Mesodermal cell (in vitro differentiated cells): ENCODE results near the gene DLGAP4.

Experiments
- H3K27ac ChIP-seq: 2 replicates; pipeline ENCODE4 v1.7.0; 2013; ENCODE audit warnings: mild to moderate bottlenecking, low read depth, low read length, moderate library complexity; ENCODE audit not compliant: severe bottlenecking
- H3K36me3 ChIP-seq: 2 replicates; pipeline ENCODE4 v1.7.1; 2013; ENCODE audit warnings: mild to moderate bottlenecking, low read length, moderate library complexity; ENCODE audit not compliant: control insufficient read depth, insufficient read depth
- H3K4me1 ChIP-seq: one replicate; pipeline ENCODE4 v1.7.1; 2013; ENCODE audit warnings: mild to moderate bottlenecking, low read length; ENCODE audit not compliant: insufficient read depth, control insufficient read depth, poor library complexity, severe bottlenecking
- H3K4me3 ChIP-seq: 2 replicates; pipeline ENCODE4 v1.7.0; 2013; ENCODE audit warnings: low read length, control low read depth, mild to moderate bottlenecking; ENCODE audit not compliant: insufficient read depth, poor library complexity, severe bottlenecking; ENCODE audit errors: extremely low read depth
- H3K9me3 ChIP-seq: 2 replicates; pipeline ENCODE4 v1.7.1; 2013; ENCODE audit warnings: mild to moderate bottlenecking, low read length, moderate library complexity; ENCODE audit not compliant: control insufficient read depth
- WGBS, 2 experiments: methylation state at CpG; one replicate each; pipeline ENCODE4 v1.1.5; 2013; ENCODE audit warnings: missing lambda C conversion rate in 2 of 2; ENCODE audit not compliant: insufficient coverage in 2 of 2; 5-methylcytosine and 5-hydroxymethylcytosine counted together

The DLGAP4 gene

DNA sequence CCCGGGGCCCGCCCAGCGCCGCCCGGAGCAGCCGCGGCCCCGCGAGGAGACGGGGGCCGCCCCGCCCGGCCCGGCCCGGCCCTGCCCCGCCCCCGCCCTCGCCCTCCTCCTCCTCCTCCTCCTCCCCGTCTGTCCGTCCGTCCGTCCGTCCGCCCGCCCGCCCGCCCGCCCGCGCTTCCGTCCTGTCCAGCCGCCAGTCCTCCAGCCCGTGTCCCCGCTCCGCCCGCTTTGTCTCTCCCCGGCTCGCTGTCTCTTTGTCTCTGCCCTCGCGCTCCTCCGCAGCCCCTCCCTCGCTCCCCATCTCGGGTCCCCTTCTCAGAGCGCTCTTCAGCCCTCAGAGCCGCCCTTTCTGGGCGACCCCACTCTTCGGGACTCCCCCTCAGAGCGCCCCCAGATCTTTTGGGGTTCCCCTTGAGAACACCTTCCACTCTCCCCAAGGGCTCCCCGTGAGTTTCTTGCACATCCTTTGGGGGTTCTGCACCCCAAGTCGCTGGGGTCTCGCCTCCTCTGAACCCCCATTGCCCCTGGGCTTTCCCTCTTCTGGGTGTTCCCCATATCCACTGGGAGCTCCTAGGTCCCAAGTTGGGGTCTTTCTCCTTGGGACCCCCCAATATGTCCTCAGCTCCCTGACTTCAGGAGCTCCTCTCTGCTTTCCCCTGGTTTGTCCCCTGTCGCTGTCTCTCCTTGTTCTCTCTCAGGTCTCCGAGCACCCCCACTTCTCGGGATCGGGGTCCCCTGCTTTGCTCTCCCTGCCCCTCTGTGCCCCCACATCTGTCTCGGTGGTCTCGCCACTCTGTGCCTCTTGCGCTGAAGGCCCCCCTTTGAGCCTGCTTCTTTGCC is 155.7 kb downstream of the DLGAP4 start:
- no peaks in the 10 kb centered on the region for H3K9me3 ChIP-seq
- H3K36me3 ChIP-seq, result peaks cover 21% of the 10 kb centered on the region
- H3K4me1 ChIP-seq, result peaks cover 26% of the 10 kb centered on the region
- WGBS, 2 experiments, result 1 to 3% methylated on average over 23 to 27 of the region's 58 CpGs
- peak overlapping the region; percentile 99 for H3K4me3 ChIP-seq
- H3K27ac ChIP-seq, result peak overlapping the region; percentile 81

DNA sequence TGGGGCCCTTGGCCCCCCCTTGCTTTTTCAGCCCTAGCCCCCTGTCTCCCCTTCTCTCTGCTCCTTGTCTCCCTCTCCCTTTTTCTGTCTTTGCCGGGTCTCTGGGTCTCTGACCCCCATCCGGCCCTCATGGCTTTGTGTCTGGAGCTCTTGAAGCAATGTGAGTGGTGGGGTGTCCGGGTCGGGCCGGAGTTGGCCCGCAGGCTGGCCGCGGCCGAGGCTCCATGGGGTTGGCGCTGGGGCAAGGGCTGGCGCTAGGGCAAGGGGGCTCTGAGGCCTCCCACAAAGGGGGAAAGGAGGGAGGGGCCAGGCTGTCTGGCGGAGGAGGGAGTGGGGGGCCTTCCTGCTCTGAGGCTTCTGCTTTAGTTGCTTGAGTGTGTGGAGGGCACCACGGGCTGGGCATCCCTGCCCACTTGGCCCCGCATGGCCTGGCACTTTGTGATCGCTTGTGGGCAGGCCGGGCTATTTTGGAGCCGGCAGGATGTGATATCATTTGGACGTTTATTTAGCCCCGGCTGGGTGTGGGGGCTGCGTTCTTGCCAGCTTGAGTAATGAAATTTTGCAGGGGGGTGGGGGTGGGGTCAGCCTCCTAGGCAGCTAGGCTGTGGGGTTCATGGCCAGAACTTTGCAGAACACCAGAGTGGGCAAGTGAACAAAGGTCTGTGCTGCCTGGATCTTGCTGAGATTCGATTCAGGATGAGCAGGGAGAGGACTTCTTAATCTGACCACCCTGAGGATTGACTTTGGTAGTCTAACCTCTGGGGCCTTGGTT is 156.5 kb downstream of the DLGAP4 start:
- H3K4me3 ChIP-seq, result peak overlapping the region; percentile 99
- peak overlapping the region; percentile 81 for H3K27ac ChIP-seq

DNA sequence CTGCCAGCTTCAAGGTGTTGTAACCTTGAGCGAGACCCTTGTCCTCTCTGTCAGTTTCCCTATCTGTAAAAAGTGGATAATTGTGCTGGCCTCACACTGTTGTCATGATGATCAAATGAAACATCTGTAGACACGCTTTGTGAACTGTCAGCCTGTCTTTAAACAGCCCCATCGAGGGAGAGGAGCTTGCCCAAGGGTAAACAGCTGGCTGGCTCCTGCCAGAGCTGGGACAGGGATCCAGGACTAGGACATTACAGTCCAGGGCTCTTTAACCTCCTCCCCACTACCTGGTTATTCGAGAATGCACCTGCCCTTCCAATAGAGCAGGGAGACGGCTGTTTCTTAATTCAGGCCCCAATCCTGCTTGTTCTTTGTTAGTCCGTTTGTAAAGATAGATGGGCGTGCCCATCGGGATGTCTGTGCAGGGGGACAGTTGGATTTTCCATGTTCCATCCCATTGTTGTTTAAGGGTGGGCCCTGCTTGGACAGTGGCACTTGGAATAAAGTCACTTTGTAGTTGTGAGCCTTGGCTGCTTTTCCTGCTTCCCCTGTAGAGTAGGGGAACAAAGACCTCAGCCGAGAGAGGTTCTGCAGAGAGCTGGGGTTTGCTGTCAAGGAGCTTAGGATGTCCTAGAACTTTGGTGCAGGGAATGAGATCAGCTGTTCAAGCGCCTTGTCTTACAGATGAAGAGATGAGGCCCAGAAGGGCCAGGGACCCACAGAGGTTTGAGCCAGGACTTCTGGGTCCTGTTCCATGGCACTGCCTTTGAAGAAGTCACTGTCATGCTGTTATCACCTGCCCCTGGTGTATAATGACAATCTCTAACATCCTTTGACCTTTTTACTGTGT is 157.3 kb downstream of the DLGAP4 start:
- Histone ChIP-seq H3K4me3 (peak overlapping the region; percentile 99), H3K36me3 (peaks cover 28% of the 10 kb centered on the region), H3K9me3 (no peaks in the 10 kb centered on the region), H3K27ac (peak overlapping the region; percentile 30), H3K4me1 (peaks cover 42% of the 10 kb centered on the region)
- 79 to 80% methylated on average over 6 to 10 of the region's 10 CpGs for WGBS, 2 experiments

More for the DNA sequence above, 156.5 kb downstream of the DLGAP4 start:
- Histone ChIP-seq H3K36me3 (peaks cover 21% of the 10 kb centered on the region), H3K9me3 (no peaks in the 10 kb centered on the region), H3K4me1 (peaks cover 34% of the 10 kb centered on the region)
- WGBS, 2 experiments, result 12 to 58% methylated on average over 3 to 15 of the region's 21 CpGs

DNA sequence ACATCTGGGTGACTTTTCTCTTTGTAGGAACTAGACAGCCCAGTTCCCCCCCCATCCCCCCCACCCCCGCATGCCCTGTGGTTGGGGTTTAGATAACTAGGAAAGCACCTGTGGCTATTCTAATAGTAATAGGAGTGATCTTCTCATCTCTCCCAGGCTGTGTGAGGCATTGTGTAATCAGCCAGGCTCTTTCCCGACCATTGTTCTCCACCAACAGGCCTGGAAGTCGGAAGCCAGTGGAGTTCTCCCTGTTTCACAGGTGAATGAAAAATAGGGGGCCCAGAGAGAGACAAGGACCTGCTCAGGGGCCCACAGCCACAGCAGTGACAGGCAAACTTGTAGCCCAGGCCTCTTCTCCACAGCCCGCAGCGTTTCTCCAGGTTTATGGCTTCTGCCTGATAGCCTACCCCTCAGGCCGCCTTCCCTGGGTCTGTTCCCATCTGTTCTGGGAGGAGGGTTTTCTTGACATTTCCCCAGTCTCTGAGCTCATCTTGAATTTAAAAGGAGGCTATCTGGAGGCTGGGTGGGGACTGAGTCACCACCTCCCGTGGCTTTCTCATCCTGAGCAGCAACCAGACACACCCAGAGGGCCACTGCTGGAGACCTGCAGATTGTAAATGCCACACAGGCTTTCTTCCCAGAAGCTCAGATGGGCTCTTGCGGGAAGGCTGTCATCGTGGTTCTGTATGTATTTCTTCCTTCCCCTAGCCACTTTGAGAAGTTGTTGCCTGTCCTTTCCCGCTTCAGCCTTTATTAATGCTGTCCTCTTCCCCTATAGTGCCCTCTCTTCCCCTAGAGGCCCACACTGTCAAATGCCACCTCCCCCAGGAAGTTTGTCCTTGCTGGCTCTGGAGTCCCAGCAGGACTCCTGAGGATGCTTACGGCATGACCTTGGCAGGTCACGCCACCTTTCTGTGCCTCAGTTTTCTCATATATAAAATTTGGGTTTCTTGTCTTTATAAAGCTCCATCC is 159.3 kb downstream of the DLGAP4 start:
- H3K4me3 ChIP-seq, result no peak overlapping the region
- 27 to 43% methylated on average over 6 of the region's 12 CpGs for WGBS, 2 experiments
- H3K9me3 ChIP-seq, result no peaks in the 10 kb centered on the region
- peak overlapping the region; percentile 68 for H3K27ac ChIP-seq
- H3K36me3 ChIP-seq, result peaks cover 42% of the 10 kb centered on the region
- peaks cover 61% of the 10 kb centered on the region for H3K4me1 ChIP-seq

DNA sequence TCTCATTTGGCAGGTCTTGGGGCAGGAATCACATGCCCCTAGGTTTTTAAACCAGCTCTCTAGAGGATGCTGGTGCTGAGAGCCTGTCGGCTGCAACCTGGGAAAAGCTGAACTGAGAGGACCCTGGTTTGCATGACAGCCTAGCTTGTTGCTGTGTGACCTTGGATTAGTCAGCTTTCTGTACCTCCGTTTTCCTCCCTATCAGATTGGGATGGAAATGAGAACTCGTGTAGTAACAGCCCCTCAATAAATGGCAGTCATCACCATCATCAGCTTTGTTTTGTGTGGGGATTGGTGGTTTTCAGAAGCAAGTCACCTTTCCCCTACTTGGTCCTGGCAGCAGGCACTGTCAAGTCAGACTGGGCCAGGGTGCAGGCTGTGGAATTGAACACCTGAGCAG is 159.9 kb downstream of the DLGAP4 start:
- Histone ChIP-seq H3K4me1 (peaks cover 68% of the 10 kb centered on the region), H3K36me3 (peaks cover 47% of the 10 kb centered on the region), H3K4me3 (no peak overlapping the region), H3K9me3 (no peaks in the 10 kb centered on the region), H3K27ac (peak overlapping the region; percentile 68)
- 56 to 90% methylated on average over 1 to 2 of the region's 3 CpGs for WGBS, 2 experiments

DNA sequence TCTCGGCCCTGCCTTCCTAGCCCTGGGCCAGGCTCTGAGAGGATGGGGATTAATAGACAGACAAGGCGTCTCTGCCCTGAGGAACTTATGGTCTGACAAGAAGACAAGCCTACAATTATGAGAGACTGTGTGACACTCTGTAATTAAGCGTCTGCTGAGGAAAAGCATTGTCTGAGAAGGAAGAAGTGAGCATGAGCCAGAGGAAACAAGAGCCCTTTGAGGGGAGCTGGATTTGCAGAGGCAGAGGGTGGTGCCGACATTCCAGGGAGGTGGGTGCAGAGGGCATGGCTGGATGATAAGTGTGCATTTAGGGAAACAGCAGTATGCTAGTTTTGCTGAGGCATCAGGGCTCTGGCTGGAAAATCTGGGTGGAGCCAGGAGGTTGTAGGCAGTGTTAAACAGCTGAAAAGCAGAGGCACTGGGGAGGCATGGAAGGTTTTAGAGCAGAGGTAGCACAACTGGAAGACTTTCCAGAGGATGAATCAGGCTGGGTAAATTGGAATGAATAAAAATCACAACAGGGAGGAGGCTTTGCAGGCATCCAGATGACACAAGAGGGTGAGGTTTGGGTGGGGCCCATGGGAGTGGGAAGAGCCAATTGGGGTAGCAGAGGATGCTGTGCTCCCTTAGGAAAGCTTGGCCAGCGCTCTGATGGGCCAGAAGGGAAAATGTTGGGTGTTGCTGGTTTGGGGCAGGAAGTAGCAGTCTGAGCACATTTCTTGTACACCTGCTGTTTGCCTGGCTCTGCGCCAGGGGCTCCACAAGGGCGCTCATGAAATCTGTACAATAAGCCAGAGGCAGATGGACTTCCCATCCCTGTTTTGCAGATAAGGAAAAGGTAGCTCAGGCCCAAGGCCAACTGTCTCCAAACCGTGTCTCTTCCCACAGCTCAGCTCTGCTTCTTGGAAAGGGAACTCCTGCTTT is 161.2 kb downstream of the DLGAP4 start:
- WGBS, 2 experiments, result 79 to 92% methylated on average over 6 to 7 of the region's 8 CpGs
- Histone ChIP-seq H3K36me3 (peaks cover 52% of the 10 kb centered on the region), H3K27ac (peak overlapping the region; percentile 68), H3K9me3 (no peaks in the 10 kb centered on the region), H3K4me3 (no peak overlapping the region), H3K4me1 (peaks cover 81% of the 10 kb centered on the region)

DNA sequence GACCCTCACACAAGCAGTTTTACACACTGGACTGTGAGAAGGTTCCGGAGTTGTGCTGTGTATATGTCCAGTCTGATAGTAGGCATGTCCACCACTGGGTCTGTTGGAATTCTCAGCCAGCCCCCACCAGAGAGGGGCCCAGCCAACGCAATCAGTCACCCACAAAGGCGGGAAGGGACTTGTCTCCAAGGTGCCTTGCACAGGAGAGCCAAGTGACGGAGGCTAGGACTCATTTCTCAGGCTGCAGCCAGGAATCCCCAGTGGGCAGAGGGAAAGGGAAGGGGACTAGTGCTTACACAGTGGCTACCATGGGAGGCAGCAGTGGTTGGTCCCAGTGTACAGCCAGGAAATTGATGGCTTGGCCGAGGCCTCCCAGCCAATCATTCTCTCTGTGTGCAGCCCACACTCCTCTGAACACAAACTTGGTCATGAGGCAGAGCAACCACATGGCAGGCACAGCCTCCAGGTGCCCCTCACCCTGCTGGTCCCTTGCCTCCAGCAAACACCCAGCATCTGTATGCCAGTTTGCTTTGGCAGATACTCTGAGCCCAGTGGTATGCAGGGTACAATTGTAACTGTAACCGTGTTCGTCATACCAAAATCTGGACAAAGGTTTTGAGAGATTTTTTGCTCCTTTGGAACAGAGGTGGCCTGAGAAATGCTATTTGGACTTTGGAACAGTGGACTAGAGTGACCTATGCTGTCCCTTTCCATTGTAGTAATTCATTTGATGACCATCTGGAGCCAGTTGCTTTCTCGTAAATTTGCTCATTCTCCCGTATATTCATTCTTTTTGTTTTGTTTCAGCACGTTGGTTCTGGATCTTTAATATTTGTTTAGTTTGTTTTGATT is 162.2 kb downstream of the DLGAP4 start:
- H3K36me3 ChIP-seq, result peaks cover 58% of the 10 kb centered on the region
- H3K4me1 ChIP-seq, result peaks cover 91% of the 10 kb centered on the region
- no peak overlapping the region for H3K4me3 ChIP-seq
- H3K27ac ChIP-seq, result peak overlapping the region; percentile 23
- WGBS, 2 experiments, result 95 to 97% methylated on average over 7 to 8 of the region's 10 CpGs
- H3K9me3 ChIP-seq, result no peaks in the 10 kb centered on the region

DNA sequence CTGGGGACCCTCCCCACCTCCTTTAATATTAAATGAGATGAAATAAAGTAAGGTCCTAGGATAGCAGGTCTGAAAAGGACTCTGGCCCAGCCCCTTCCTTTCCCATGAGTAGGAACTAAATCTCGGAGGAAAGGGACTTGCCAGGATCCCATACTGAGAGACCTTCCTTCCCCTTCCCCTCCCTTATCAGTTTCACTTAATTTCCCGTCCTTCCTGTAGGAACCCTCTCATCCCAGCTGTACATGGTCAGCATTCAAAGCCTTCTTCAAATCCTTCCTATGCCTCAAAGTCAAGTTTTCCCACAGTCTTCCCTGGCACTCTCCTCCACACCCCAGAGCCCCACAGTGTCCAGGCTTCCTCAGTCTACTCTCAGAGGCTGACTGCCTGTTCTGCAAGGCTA is 163.8 kb downstream of the DLGAP4 start:
- H3K27ac ChIP-seq, result no peak overlapping the region
- 49 to 78% methylated on average over 2 of the region's 2 CpGs for WGBS, 2 experiments
- no peak overlapping the region for H3K4me3 ChIP-seq
- peaks cover 64% of the 10 kb centered on the region for H3K36me3 ChIP-seq
- peaks cover 94% of the 10 kb centered on the region for H3K4me1 ChIP-seq
- H3K9me3 ChIP-seq, result no peaks in the 10 kb centered on the region
